GM21360 (cell line): ENCODE measurements around the gene PRR29.

Source experiments
- ATAC-seq: cut with Tn5 transposase; IDR thresholded peaks from one replicate; pipeline ENCODE4 v1.9.1; 2021; ENCODE audit warnings: mild to moderate bottlenecking, moderate library complexity; ENCODE audit not compliant: unreplicated experiment

Gene PRR29

GRCh38 chr17:63998050-63998720 lies at the start of gene PRR29:
PRR29 (plus strand) TSS chr17:63998351; CDS start chr17:63998365, 14 bp downstream.
- ATAC-seq, result no peak

GRCh38 chr17:63948521-63948920 lies 49.6 kb upstream of the PRR29 start:
- ATAC-seq, result no peak

GRCh38 chr17:63949576-63950250 lies 48.4 kb upstream of the PRR29 start:
- ATAC-seq, result no peak

GRCh38 chr17:63950940-63951907 lies 46.9 kb upstream of the PRR29 start:
- ATAC-seq, result no peak

- no peak for ATAC-seq
These were observed 43.6 kb upstream of the PRR29 start for GRCh38 chr17:63954402-63955063.

- ATAC-seq, result no peak
These were observed 42.9 kb upstream of the PRR29 start for GRCh38 chr17:63955232-63955631.

- no peak for ATAC-seq
These were observed 42.4 kb upstream of the PRR29 start for GRCh38 chr17:63955791-63956190.

- no peak for ATAC-seq
These were observed 41.7 kb upstream of the PRR29 start for GRCh38 chr17:63956296-63956920.

- no peak for ATAC-seq
These were observed 38.1 kb upstream of the PRR29 start for GRCh38 chr17:63960006-63960405.

GRCh38 chr17:63960430-63960829 lies 37.7 kb upstream of the PRR29 start:
- ATAC-seq, result no peak

GRCh38 chr17:63961355-63962212 lies 36.6 kb upstream of the PRR29 start:
- ATAC-seq, result no peak

- ATAC-seq, result no peak
These were observed 35.8 kb upstream of the PRR29 start for GRCh38 chr17:63962298-63962744.

GRCh38 chr17:63963123-63963522 lies 35.0 kb upstream of the PRR29 start:
- no peak for ATAC-seq

GRCh38 chr17:63966646-63967264 lies 31.4 kb upstream of the PRR29 start:
- no peak for ATAC-seq

GRCh38 chr17:63967953-63968352 lies 30.2 kb upstream of the PRR29 start:
- ATAC-seq, result no peak

GRCh38 chr17:63969278-63969677 lies 28.9 kb upstream of the PRR29 start:
- ATAC-seq, result no peak

GRCh38 chr17:63972796-63973195 lies 25.4 kb upstream of the PRR29 start, which contains the start of gene SCN4A:
SCN4A (minus strand) TSS chr17:63972918; CDS start chr17:63972841, 77 bp downstream.
- no peak for ATAC-seq

- ATAC-seq, result no peak
These were observed 24.9 kb upstream of the PRR29 start for GRCh38 chr17:63973247-63973646.
